ENCODE data around the gene MYCBPAP. TPM values are rescaled to one million over a fixed set of nuclear protein-coding genes. Genes with fewer than 3 reads are reported as not detected.

Gene MYCBPAP
- total and polyA plus RNA-seq, 12 donors, result 0.17 to 1.6 (median 0.59) TPM

DNA sequence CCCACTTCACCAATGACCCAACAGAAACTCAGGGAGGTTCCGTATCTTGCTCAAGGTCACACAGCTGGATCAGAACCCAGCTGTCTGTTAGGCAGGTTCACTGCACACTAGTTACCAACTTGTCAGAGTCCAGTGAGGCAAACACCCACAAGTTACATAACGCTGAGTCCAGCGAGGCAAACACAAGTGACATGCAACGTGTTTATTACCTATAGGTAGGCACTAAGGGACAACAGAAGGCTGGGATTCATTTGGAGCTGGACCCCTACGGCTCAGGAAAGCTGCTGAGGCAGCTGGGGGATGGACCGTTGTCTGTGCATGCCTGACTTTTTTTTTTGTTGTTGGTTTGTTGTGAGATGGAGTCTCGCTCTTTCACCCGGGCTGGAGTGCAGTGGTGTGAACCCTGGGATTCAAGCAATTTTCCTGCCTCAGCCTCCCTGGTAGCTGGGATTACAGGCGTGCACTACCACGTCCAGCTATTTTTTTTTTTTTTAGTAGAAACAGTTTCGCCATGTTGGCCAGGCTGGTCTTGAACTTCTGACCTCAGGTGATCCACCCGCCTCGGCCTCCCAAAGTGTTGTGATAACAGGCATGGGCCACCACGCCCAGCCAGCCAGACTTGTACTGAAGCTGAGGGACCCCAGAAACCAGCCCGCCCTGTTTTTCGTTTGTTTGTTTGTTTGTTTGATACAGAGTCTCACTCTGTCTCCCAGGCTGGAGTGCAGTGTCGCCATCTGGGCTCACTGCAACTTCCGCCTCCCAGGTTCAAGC is 31.5 kb upstream of the MYCBPAP start:
- Histone ChIP-seq H3K36me3 (peaks cover 0 to 17% (median 0%) of the 10 kb centered on the region in 9 donors), H3K27ac (no peak overlapping the region), H3K27me3 (peaks cover 0 to 6% (median 0%) of the 10 kb centered on the region in 7 donors), H3K4me1 (peaks cover 0 to 33% (median 24%) of the 10 kb centered on the region in 9 donors), H3K4me3 (no peak overlapping the region), H3K9me3 (no peaks in the 10 kb centered on the region)
- WGBS, 2 donors, result 77 to 83% methylated on average over 18 of the region's 18 CpGs
- DNase-seq (no peak), ATAC-seq (no peak)
- intact Hi-C loops (cut with DNase I), result loop anchor here in 3 of 10 donors (5.0 to 10.0 kb wide), 3 partner anchors 49 to 218 kb away; partner anchors contain the start of gene ACSF2 (in 1 of the 3)
- TF ChIP-seq, protein P1, sequence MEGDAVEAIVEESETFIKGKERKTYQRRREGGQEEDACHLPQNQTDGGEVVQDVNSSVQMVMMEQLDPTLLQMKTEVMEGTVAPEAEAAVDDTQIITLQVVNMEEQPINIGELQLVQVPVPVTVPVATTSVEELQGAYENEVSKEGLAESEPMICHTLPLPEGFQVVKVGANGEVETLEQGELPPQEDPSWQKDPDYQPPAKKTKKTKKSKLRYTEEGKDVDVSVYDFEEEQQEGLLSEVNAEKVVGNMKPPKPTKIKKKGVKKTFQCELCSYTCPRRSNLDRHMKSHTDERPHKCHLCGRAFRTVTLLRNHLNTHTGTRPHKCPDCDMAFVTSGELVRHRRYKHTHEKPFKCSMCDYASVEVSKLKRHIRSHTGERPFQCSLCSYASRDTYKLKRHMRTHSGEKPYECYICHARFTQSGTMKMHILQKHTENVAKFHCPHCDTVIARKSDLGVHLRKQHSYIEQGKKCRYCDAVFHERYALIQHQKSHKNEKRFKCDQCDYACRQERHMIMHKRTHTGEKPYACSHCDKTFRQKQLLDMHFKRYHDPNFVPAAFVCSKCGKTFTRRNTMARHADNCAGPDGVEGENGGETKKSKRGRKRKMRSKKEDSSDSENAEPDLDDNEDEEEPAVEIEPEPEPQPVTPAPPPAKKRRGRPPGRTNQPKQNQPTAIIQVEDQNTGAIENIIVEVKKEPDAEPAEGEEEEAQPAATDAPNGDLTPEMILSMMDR (IDR thresholded peaks at IDR 0.05), result no peak

DNA sequence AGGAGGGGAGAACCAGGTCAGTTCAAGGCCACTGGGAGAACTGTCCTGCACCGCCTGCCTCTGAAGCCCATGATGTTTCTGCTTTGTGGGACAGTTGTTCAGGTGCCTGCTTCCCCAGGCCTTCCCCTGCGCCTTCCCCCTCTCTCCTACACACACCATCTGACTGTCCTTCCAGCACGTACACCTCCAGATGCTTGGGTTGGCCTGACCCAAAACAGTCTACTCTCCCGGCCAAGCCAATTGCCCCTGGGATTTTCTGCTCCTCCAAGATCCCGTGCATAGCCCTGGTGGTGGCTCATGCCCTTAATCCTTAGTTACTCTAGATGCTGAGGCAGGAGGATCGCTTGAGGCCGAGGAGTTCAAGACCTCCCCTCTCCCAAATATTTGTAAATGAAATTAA is 30.3 kb upstream of the MYCBPAP start:
- 79 to 82% methylated on average over 7 of the region's 7 CpGs for WGBS, 2 donors
- ATAC-seq (no peak), DNase-seq (no peak)
- Histone ChIP-seq H3K4me3 (peak overlapping the region in 8 of 10 donors; percentile 66 to 89 (median 82)), H3K9me3 (no peaks in the 10 kb centered on the region), H3K4me1 (peaks cover 2 to 46% (median 31%) of the 10 kb centered on the region in 9 donors), H3K36me3 (peaks cover 0 to 24% (median 0%) of the 10 kb centered on the region in 9 donors), H3K27ac (peak overlapping the region; percentile 74 to 96 (median 91)), H3K27me3 (peaks cover 0 to 6% (median 0%) of the 10 kb centered on the region in 7 donors)
- TF ChIP-seq, protein P1 (IDR thresholded peaks at IDR 0.05), result no peak
- intact Hi-C loops (cut with DNase I), result loop anchor here in 3 of 10 donors (5.0 to 10.0 kb wide), 3 partner anchors 51 to 217 kb away; partner anchors contain the start of gene ACSF2 (in 1 of the 3)

DNA sequence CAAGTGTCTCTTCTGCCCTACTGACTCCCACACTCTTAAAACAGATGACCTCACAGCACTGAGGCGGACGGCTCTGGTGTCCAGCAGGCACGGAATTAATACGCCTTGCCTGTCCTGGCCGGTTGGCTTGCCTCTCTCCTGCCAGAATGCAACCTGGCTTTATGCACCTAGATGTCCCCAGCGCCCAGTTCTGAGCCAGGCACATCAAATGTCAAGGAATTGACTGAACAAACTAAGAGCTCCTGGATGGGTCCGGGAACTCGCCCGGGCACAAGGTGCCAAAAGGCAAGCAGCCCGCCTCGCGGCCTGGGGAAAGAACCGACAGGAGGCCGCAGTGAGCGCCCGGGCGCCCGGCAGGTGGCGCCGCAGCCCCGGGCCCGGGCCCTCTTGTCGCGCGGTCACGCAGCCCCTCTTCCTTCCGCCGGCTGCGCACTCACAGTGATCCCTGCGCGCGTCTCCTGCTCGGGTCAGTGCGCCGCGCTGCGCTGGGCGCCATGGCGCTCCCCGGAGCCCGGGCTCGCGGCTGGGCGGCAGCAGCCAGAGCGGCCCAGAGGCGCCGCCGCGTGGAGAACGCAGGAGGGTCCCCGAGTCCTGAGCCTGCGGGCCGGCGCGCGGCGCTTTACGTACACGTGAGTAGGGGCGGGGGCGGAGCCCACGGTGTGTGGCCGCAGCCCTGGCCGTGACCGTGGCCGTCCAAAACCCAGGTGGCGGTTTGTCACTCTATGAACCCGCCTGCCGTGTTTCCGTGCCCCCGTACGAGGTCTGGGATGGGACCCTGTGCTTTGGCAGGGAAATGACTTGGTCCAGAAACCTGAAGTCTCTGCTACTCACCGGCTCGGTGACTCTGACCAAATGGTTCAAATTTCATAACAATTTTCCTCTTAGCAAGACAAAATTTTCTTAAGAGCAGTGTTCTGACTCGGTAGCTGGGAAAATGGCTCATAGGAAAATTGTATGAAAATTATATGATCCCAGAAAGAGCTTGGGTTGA is 29.6 kb upstream of the MYCBPAP start, which contains the start of gene RSAD1:
Gene RSAD1, plus strand, starts transcription at position 470 of the 991 bp plus-strand sequence. Its CDS starts 25 bp downstream, at position 495.
- DNase-seq (peak; percentile 84 to 88), ATAC-seq (peak; percentile 82 to 93 (median 90))
- Histone ChIP-seq H3K9me3 (no peaks in the 10 kb centered on the region), H3K4me1 (peaks cover 2 to 48% (median 34%) of the 10 kb centered on the region in 9 donors), H3K36me3 (peaks cover 0 to 31% (median 6%) of the 10 kb centered on the region in 9 donors), H3K27me3 (peaks cover 0 to 6% (median 0%) of the 10 kb centered on the region in 7 donors), H3K4me3 (peak within 1 kb of the TSS; percentile 52 to 89 (median 80)), H3K27ac (peak within 1 kb of the TSS; percentile 74 to 96 (median 91))
- TF ChIP-seq, protein P1 (IDR thresholded peaks at IDR 0.05), result peak; percentile 75 to 97 (median 94)
- WGBS, 2 donors, result 2% methylated on average over 73 to 75 of the region's 75 CpGs
- intact Hi-C loops (cut with DNase I), result loop anchor here in 3 of 10 donors (1.0 to 10.0 kb wide), 4 partner anchors 51 to 216 kb away; partner anchors contain the start of genes ACSF2 (in 1 of the 3) and LRRC59 (in 1 of the 3)
